Keratinocyte (primary cell): ENCODE results near the gene KIF20A.
"Not testable (repeated sequence)": the region's sequence is repeated elsewhere in the genome, so short reads cannot be mapped to it uniquely, and the experiment has no call there.

Experiments
- CTCF ChIP-seq, 3 experiments: IDR thresholded peaks in 1 of 3; conservative IDR thresholded peaks in 1 of 3; optimal IDR thresholded peaks in 1 of 3; 2 replicates in 2 of 3; 3 replicates in 1 of 3; pipeline versions ENCODE3 to v1.5.1; 2011; ENCODE audit warnings: low read length in 3 of 3, mild to moderate bottlenecking in 3 of 3, moderate library complexity in 2 of 3, control low read depth in 1 of 3, inconsistent platforms in 1 of 3; ENCODE audit not compliant: insufficient read depth in 2 of 3; ENCODE audit errors: extremely low read depth in 1 of 3
- EZH2 ChIP-seq: IDR thresholded peaks from one replicate; pipeline ENCODE4 v1.6.1; 2012; ENCODE audit warnings: inconsistent platforms, mild to moderate bottlenecking, low read length, moderate library complexity

- not testable (repeated sequence) for TF ChIP-seq EZH2; CTCF (optimal IDR thresholded peaks at IDR 0.05 in 1 of 3, IDR thresholded peaks at IDR 0.05 in 1 of 3, conservative IDR thresholded peaks at IDR 0.05 in 1 of 3; ENCODE audit: extremely low read depth in 1 of 3, insufficient read depth in 2 of 3, low read length in 3 of 3)
Measured at GRCh38 chr5:138155977-138156376, 22.9 kb upstream of the KIF20A start.
